NB4 (cell line): Measurements from ENCODE around the gene RAB23.

ENCODE experiments used
- MYC ChIP-seq: IDR thresholded peaks from 2 replicates; pipeline ENCODE4 v1.6.1; 2011; ENCODE audit warnings: low read depth, low read length
- POLR2A ChIP-seq: IDR thresholded peaks from 2 replicates; pipeline ENCODE4 v1.6.1; 2011; ENCODE audit warnings: mild to moderate bottlenecking; ENCODE audit not compliant: insufficient read length; ENCODE audit errors: extremely low read depth
- TF ChIP-seq, protein P1 (sequence below): IDR thresholded peaks from one replicate; pipeline ENCODE4 v1.5.1; 2012; ENCODE audit warnings: low read depth, low read length

DNA sequence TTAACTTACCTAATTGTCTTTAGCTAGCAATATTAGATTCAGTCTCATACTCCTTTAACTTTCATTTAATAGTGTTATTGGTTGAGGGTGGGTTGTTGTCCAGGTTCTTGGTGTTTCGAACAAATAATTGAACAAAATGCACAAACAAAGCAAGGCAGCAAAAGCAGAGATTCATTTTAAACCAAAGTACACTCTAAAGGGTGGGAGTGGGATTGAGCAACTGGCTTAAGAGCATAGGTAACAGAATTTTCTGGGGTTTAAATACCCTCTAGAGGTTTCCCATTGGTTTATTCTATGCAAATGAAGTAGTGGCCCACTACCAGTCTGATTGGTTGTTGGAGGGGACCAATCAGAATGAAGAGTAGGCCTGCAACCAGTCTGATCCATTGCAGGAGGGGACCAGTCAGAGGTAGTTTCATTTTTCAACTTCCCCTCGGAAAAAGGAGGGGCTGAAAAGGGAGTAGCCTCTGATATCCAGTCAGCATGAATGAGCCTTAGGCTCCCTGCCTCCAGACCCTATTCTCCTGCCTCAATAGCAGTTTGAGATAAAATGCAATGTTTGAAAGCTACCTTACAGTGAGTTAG lies 26.3 kb upstream of the RAB23 start:
- TF ChIP-seq, protein P1, sequence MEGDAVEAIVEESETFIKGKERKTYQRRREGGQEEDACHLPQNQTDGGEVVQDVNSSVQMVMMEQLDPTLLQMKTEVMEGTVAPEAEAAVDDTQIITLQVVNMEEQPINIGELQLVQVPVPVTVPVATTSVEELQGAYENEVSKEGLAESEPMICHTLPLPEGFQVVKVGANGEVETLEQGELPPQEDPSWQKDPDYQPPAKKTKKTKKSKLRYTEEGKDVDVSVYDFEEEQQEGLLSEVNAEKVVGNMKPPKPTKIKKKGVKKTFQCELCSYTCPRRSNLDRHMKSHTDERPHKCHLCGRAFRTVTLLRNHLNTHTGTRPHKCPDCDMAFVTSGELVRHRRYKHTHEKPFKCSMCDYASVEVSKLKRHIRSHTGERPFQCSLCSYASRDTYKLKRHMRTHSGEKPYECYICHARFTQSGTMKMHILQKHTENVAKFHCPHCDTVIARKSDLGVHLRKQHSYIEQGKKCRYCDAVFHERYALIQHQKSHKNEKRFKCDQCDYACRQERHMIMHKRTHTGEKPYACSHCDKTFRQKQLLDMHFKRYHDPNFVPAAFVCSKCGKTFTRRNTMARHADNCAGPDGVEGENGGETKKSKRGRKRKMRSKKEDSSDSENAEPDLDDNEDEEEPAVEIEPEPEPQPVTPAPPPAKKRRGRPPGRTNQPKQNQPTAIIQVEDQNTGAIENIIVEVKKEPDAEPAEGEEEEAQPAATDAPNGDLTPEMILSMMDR, result no peak
- TF ChIP-seq POLR2A (no peak), MYC (no peak)
